Measurements from ENCODE around the gene DTNB. TPM values are rescaled to one million over a fixed set of nuclear protein-coding genes. Genes with fewer than 3 reads are reported as not detected.
A peak's percentile ranks its signal among the peaks of the same experiment; 100 is the strongest.
"Not testable (repeated sequence)": the region's sequence is repeated elsewhere in the genome, so short reads cannot be mapped to it uniquely, and the experiment has no call there.

DTNB gene
- total and polyA plus RNA-seq, 2 experiments from 2014 or later, result 31.3 to 33.4 TPM

GRCh38 chr2:25419678-25420242, 253.6 kb downstream of the DTNB start:
- no peaks in the 10 kb centered on the region for H3K4me1 ChIP-seq (ENCODE audit: low read depth)
- DNase-seq (ENCODE audit: low read depth in 1 of 2, low spot score in 1 of 2), result no peak
- H3K9me3 ChIP-seq (ENCODE audit: low read depth), result no peaks in the 10 kb centered on the region
- TF ChIP-seq CTCF (IDR thresholded peaks at IDR 0.05; ENCODE audit: low read depth, low read length), result no peak
- no peaks in the 10 kb centered on the region for H3K36me3 ChIP-seq
- H3K27ac ChIP-seq, result no peak overlapping the region
- no peak overlapping the region for H3K4me3 ChIP-seq
- H3K27me3 ChIP-seq, result no peaks in the 10 kb centered on the region

GRCh38 chr2:25418944-25419677, 254.3 kb downstream of the DTNB start:
- Histone ChIP-seq H3K9me3 (ENCODE audit: low read depth) (no peaks in the 10 kb centered on the region), H3K27ac (no peak overlapping the region), H3K36me3 (no peaks in the 10 kb centered on the region), H3K4me1 (ENCODE audit: low read depth) (no peaks in the 10 kb centered on the region), H3K4me3 (no peak overlapping the region), H3K27me3 (no peaks in the 10 kb centered on the region)
- peak in 1 of 2 donors; percentile 31 for DNase-seq (ENCODE audit: low read depth in 1 of 2, low spot score in 1 of 2)
- TF ChIP-seq CTCF (IDR thresholded peaks at IDR 0.05; ENCODE audit: low read depth, low read length), result no peak

GRCh38 chr2:25417715-25418369, 255.5 kb downstream of the DTNB start:
- Histone ChIP-seq H3K9me3 (ENCODE audit: low read depth) (no peaks in the 10 kb centered on the region), H3K4me3 (no peak overlapping the region), H3K4me1 (ENCODE audit: low read depth) (no peaks in the 10 kb centered on the region), H3K27ac (no peak overlapping the region), H3K27me3 (no peaks in the 10 kb centered on the region), H3K36me3 (no peaks in the 10 kb centered on the region)
- no peak for DNase-seq (ENCODE audit: low read depth in 1 of 2, low spot score in 1 of 2)
- no peak for TF ChIP-seq CTCF (IDR thresholded peaks at IDR 0.05; ENCODE audit: low read depth, low read length)

GRCh38 chr2:25416674-25417073, 256.7 kb downstream of the DTNB start:
- H3K27me3 ChIP-seq, result no peaks in the 10 kb centered on the region
- no peaks in the 10 kb centered on the region for H3K9me3 ChIP-seq (ENCODE audit: low read depth)
- H3K36me3 ChIP-seq, result no peaks in the 10 kb centered on the region
- H3K27ac ChIP-seq, result no peak overlapping the region
- no peak overlapping the region for H3K4me3 ChIP-seq
- DNase-seq (ENCODE audit: low read depth in 1 of 2, low spot score in 1 of 2), result no peak
- no peak for TF ChIP-seq CTCF (IDR thresholded peaks at IDR 0.05; ENCODE audit: low read depth, low read length)
- H3K4me1 ChIP-seq (ENCODE audit: low read depth), result no peaks in the 10 kb centered on the region

GRCh38 chr2:25414781-25415180, 258.6 kb downstream of the DTNB start:
- DNase-seq (ENCODE audit: low read depth in 1 of 2, low spot score in 1 of 2), result no peak

GRCh38 chr2:25413409-25413808, 260.0 kb downstream of the DTNB start:
- not testable (repeated sequence) for H3K4me1 ChIP-seq (ENCODE audit: low read depth); H3K9me3 ChIP-seq (ENCODE audit: low read depth); H3K27me3 ChIP-seq; DNase-seq (ENCODE audit: low read depth in 1 of 2, low spot score in 1 of 2); H3K36me3 ChIP-seq; H3K4me3 ChIP-seq; H3K27ac ChIP-seq

More at GRCh38 chr2:25414781-25415180, 258.6 kb downstream of the DTNB start:
- no peaks in the 10 kb centered on the region for H3K9me3 ChIP-seq (ENCODE audit: low read depth)
- H3K4me3 ChIP-seq, result no peak overlapping the region
- TF ChIP-seq CTCF (IDR thresholded peaks at IDR 0.05; ENCODE audit: low read depth, low read length), result no peak
- no peaks in the 10 kb centered on the region for H3K36me3 ChIP-seq
- H3K4me1 ChIP-seq (ENCODE audit: low read depth), result no peaks in the 10 kb centered on the region
- H3K27me3 ChIP-seq, result no peaks in the 10 kb centered on the region
- H3K27ac ChIP-seq, result no peak overlapping the region
